Right renal pelvis (tissue), 4 donors: ENCODE measurements around the gene DNA2. TPM values are rescaled to one million over a fixed set of nuclear protein-coding genes. Genes with fewer than 3 reads are reported as not detected.
"Not testable (repeated sequence)": the region's sequence is repeated elsewhere in the genome, so short reads cannot be mapped to it uniquely, and the experiment has no call there.

Experiments
- DNase-seq, 4 donors: peaks; one replicate each; pipeline ENCODE4 v3.0.0-alpha.2; 2013; ENCODE audit warnings: low read depth in 4 of 4, low spot score in 3 of 4, missing footprints in 1 of 4
- polyA plus RNA-seq, 4 donors: library from polyadenylated mRNA; unstranded; fragments of 120-200 nt; gene quantifications; one replicate each; pipeline ENCODE4 v1.2.1, GENCODE V29; 2013; ENCODE audit not compliant: insufficient read length in 4 of 4

DNA2 gene, protein sequence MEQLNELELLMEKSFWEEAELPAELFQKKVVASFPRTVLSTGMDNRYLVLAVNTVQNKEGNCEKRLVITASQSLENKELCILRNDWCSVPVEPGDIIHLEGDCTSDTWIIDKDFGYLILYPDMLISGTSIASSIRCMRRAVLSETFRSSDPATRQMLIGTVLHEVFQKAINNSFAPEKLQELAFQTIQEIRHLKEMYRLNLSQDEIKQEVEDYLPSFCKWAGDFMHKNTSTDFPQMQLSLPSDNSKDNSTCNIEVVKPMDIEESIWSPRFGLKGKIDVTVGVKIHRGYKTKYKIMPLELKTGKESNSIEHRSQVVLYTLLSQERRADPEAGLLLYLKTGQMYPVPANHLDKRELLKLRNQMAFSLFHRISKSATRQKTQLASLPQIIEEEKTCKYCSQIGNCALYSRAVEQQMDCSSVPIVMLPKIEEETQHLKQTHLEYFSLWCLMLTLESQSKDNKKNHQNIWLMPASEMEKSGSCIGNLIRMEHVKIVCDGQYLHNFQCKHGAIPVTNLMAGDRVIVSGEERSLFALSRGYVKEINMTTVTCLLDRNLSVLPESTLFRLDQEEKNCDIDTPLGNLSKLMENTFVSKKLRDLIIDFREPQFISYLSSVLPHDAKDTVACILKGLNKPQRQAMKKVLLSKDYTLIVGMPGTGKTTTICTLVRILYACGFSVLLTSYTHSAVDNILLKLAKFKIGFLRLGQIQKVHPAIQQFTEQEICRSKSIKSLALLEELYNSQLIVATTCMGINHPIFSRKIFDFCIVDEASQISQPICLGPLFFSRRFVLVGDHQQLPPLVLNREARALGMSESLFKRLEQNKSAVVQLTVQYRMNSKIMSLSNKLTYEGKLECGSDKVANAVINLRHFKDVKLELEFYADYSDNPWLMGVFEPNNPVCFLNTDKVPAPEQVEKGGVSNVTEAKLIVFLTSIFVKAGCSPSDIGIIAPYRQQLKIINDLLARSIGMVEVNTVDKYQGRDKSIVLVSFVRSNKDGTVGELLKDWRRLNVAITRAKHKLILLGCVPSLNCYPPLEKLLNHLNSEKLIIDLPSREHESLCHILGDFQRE
- 10 to 100 TPM; 11.3 to 12.7 (median 12.5) TPM for polyA plus RNA-seq

DNA sequence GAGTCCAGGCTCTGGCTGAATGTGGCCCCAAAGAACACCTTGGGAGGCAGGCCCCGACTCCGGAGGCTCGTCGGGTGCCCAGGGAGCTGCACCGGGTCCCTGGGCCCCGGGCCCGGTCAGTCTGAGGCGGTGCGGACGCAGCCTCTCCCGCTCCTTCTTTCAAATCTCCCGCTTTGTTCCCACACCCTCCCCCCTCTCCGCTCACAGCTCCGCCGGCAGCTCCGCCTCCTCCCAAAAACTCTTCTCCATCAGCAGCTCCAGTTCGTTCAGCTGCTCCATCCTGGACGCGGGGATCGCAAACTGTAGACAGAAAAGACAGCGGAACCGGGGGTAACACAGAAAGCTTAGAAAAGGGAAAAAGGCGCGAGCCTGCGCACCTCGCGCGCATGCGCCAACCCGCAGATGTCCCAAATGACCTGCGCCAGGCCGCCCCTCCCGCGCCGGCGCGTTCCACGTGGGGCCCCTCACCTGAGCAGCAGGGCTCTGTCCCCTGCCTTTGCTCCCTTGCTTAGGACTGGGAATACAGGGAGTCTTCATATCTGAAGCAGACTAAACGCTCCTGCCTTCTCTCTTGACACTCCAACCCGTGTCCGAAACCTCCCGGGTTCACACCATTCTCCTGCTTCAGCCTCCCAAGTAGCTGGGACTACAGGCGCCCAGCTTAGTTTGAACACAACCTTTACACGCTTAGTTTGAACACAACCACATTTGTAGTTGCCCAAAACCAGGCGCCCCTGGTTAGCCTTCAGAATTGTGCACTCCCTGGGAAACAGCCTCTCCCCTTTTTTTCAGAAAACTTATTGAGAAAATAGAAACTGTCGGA lies at the start of gene DNA2:
TSS of gene DNA2 (minus strand) at position 388 of the 823 bp plus-strand sequence. CDS start at position 279, 109 bp downstream.
- peak; percentile 52 to 71 (median 56) for DNase-seq

GRCh38 chr10:68518609-68519008 lies 46.8 kb upstream of the DNA2 start:
- DNase-seq = not testable (repeated sequence)

DNA sequence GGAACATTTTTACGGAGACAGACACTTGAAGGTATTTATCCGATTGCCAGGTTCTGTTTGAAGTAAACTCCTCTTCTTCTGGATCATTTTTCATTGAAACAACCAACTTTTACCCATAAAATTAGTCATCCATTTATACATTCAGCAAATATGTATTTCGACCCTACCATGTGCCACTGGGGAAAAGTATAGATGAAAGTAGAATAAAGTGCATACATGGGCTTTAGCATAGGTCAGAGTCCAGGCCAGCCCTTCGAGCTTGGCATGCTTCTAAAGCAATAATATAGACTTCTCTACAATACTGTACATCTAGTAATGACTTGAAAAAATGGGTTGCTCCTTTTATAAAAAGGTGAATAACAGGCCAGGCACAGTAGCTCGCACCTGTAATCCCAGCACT lies 45.4 kb upstream of the DNA2 start:
- DNase-seq = no peak

- no peak for DNase-seq
These were observed 45.0 kb upstream of the DNA2 start for GRCh38 chr10:68516766-68517165.

DNA sequence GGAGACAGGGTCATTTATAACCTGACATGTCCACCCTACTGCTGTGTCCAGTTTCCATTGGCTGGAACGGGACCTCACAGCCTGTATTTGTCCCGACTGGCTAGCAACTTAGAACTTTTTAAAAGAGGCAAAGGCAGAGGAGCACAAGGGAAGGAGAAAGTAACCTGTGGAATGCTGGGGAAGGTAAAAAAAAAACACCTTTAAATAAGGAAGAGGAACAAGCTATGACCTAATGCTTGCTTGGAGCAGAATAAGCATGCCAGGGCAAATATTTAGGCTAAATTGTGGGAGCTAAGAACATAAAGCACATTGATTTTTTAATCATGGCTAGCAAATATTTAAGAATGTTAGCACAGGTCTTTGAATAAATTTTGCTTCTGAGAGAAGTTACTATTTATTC lies 44.4 kb upstream of the DNA2 start:
- not testable (repeated sequence) for DNase-seq

- DNase-seq = no peak
These were observed 36.3 kb upstream of the DNA2 start for GRCh38 chr10:68508090-68508489.

- no peak for DNase-seq
These were observed 34.6 kb upstream of the DNA2 start for GRCh38 chr10:68506411-68506810.

GRCh38 chr10:68502846-68503245 lies 31.1 kb upstream of the DNA2 start:
- no peak for DNase-seq

GRCh38 chr10:68501691-68502090 lies 29.9 kb upstream of the DNA2 start:
- no peak for DNase-seq

DNA sequence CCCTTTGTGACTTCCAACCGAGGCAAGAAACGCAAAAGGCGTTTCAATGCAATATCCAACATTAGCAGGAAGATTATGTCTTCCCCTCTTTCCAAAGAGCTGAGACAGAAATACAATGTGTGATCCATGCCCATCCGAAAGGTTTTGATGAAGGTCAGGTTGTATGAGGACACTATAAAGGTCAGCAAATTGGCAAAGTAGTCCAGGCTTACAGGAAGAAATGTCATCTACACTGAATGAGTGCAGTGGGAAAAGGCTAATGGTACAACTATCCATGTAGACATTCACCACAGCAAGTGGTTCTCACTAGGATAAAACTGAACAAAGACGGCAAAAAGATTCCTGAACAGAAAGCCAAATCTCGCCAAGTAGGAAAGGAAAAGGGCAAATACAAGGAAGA lies 27.8 kb upstream of the DNA2 start:
- DNase-seq = no peak

- no peak for DNase-seq
These were observed 24.3 kb upstream of the DNA2 start for GRCh38 chr10:68496072-68496471.

- no peak for DNase-seq
These were observed 20.3 kb upstream of the DNA2 start for GRCh38 chr10:68492118-68492517.

DNA sequence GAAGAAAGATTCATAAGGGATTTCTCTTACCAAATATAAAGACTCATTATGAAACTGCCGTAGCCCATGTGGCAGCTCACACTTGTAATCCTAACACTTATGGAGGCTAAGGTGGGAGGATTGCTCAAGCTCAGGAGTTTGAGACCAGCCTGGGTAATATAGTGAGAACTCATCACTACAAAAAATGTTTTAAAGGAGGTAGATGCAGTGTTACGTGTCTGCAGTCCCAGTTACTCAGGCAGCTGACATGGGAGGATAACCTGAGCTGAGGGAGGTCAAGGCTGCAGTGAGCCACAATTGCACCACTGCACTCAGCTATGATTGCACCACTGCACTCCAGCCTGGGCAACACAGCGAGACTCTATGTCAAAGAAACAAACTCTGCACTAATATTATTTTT lies 18.1 kb upstream of the DNA2 start:
- no peak for DNase-seq

DNA sequence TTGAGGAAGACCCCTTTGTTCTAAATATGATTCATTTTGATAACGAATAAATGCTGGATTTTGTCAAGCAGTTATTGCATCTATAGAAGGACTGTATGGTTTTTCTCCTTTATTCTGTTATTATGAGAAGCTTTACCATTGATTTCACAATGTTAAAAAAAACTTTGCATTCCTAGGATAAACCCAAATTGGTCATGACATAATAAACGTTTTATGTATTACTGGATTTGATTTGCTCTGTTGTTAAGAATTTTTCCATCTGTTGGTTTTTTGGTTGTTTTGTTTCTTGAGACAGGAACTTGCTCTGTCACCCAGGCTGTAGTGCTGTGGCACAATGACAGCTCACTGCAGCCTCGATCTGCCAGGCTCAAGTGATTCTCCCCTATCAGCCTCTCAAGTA lies 2.2 kb upstream of the DNA2 start:
- no peak for DNase-seq

DNA sequence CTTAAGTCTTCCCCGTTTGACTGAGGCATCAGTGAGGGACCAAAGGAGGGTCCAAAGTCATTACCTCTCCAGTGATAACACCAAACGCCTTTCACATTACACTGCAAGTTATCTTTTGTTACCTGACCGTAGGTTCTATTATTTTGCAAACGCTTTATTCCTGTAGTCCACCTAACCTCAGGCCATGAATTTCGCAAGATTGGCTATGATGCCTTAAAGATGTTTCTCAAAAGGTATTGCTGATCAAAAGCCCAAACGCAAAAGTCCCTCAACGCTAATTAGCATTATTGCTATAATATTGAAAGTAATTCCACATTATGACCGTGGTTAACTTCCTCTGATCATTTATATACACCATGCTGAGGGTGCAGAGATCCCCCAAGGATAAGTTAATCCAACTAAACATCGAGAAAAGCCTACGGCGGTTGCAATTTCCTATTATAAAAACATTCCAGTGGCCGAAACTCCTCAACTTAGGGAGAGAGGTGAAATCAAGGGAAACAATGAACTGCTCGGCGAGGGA lies 649 bp downstream of the DNA2 start:
- no peak for DNase-seq

- no peak for DNase-seq
These were observed 1.5 kb downstream of the DNA2 start for GRCh38 chr10:68470300-68470699.

- no peak for DNase-seq
These were observed 1.9 kb downstream of the DNA2 start for GRCh38 chr10:68469838-68470237.

DNA sequence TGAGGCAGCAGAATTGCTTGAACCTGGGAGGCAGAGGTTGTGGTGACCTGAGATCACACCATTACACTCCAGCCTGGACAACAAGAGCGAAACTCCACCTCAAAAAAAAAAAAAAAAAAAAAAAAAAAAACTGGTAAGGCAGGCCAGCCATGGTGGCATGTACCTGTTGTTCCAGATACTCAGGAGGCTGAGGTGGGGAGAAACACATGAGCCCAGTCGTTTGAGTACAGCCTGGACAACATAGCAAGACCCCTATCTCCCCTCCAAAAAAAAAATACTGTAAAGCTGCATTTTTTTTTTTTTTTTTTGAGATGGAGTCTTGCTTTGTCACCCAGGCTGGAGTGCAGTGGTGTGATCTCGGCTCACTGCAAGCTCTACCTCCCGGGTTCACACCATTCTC lies 7.0 kb downstream of the DNA2 start:
- DNase-seq = not testable (repeated sequence)

- no peak for DNase-seq
These were observed 8.2 kb downstream of the DNA2 start for GRCh38 chr10:68463365-68464093.
